Limb (tissue), 2 donors: Measurements from ENCODE around the gene CYP26B1.

Experiments used
- DNase-seq, 2 donors: peaks; one replicate each; pipeline ENCODE4 v3.0.0-alpha.2; 2016; ENCODE audit errors: extremely low spot score in 2 of 2

CYP26B1 gene

DNA sequence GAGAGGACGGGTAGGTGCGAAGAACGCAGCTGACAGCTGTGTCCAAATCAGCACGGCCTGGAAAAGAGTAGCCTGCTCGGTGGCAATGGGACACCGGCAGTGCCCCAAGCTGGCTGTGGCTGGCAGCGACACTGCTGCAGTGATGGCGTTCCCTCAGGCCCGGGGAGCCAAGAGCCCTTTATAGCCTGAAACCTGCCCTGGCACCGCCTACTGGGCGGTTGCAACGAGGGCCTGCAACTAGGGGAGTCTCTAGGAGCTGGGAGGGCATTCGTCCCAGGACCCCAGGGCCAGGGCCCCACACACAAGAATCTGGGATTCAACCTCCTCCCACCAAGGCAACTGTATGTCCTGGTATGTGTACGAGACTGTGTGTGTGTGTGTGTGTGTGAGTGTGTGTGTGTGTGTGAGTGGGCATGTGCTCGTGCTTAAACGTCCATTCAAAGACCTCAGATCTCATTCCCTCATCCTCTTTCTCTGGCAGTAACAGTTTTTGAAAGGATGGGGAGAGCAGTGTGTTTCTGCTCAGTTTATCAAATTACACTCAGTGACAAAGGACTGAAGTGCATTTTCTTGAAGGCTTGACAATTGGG lies 6.8 kb upstream of the CYP26B1 start:
- no peak for DNase-seq

GRCh38 chr2:72153924-72154323 lies 6.3 kb upstream of the CYP26B1 start:
- DNase-seq: no peak

- no peak for DNase-seq
These were observed 5.5 kb upstream of the CYP26B1 start for GRCh38 chr2:72153026-72153791.

DNA sequence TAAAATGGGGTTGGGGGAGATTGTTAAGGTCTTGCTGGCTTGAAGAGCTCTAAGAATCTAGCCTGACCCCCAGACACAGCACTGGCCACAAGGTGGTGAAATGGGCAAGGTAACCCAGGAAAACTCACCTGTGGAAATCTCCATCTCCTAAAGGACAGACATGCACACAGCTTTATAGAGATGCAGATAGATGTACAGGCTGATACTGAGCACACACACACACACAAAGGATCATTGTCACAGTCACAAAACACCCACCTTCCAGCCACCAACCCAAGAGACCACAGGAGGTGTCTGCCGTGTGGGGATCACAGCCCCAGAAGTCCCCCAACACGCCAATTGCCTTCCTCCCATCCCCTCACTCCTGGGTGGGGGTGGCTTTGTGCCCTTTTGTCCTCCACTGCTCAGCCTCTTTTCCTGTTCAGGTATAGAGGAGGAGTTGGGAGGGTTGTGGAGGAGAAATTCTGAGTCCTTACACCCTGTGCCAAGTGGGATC lies 3.2 kb upstream of the CYP26B1 start:
- no peak for DNase-seq

- peak; percentile 87 to 92 for DNase-seq
These were observed 2.6 kb upstream of the CYP26B1 start for GRCh38 chr2:72150157-72150860.

GRCh38 chr2:72149556-72150156 lies 2.0 kb upstream of the CYP26B1 start:
- peak in 1 of 2 donors; percentile 66 for DNase-seq

GRCh38 chr2:72148837-72149555 lies 1.3 kb upstream of the CYP26B1 start:
- DNase-seq: peak; percentile 55 to 84

DNA sequence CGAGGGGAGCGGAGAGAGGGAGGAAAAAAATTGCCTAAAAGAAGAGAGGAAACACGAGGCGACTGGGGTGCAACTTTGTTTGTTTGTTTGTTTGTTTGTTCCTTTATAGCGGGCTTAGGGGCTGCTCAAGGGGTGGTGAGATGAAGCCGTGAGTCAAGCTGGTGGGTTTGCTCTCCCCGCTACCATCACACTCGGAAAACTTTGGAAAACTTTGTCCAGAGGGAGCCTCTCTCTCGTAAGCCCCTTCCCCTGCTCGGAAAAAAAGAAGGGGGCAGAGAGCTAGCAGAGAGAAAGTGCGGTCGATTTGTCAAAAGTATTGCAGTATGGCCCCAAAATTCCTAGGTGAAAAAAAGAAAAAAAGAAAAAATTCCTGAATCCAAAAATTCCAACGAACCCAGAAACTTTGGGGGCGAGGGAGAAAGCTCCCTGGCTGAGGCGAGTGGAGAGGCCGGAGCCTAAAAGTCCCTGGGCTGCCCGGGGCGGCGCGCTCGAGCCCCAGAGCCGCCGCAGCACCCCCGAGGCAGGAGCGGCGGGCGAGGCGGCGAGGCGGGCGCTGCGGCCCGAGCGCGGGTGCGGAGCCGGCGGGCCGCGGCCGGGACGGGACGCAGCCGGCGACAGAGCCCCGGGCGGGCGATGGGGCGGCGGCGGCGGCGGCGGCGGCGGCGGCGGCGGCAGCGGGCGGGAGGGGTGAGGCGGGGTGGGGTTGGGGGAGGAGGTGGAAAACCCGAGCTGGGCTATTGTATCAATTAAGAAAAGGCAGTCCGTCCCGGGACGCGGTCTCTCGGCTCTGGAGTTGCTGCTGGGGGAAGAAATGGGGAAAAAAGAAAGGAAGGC lies 558 bp upstream of the CYP26B1 start:
- DNase-seq: no peak

DNA sequence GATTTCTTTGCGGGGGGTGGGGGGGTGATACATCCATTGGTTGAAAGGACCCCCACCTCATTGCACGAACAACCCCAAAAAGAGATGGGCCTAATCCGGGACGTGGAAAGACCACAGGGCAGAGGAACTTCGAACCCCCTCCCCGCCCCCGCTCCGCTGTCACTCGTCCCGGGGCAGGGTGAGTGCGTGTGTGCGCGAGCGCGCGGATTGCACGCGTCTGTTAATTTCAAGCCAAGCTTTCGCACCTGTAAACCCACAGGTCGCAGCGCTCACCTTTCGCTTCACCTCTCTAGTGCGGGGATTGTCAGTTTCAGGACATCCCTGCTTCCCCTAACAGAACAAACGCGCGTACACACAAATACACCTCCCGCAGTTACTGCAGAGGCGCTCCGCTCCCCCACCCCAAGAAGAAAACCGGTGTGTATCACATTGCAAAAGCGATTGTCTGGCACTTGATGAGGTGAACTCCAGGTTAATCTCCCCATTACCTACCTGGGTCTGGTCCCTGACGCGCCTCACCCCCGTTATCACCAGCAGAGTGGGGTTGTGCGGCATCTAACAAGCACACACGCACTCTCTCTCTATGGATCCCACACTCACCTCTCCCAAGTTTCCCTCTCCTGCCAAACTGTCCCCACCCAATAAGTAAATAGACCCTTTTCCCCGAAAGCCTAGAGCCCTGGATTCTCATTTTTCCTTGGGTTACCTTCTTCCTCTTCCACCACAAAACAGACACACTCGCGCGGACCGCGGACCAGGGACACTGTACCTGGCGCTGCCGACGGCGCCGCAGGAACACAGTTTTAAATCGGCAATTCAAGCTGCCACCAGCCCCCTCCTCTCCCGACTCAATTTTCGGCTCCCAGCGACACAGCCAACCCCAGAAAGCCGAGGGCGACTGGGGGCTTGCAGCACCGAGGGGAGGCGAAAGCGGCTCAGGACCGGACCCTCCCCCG lies 1.0 kb downstream of the CYP26B1 start:
- peak in 1 of 2 donors; percentile 52 for DNase-seq

GRCh38 chr2:72145658-72146329 lies 1.9 kb downstream of the CYP26B1 start:
- peak; percentile 24 to 50 for DNase-seq

DNA sequence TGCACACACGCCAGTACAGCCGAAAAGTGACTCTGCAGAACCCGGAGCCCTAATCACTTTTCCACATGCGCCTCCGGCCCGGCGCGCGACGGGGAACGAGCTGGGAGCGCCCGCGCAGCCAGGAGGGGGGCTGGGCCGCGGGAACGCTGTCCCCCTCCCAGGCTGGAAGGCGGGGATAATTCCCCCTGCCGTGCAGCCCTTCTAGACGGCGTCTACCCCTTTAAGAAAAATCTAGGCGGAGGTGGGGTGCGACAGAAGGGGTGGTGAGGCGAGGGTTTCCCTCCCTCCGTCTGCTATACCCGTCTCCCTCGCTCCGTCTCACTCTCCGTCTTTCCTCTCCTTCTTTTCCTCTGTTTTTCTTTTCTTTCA lies 2.4 kb downstream of the CYP26B1 start:
- peak; percentile 73 to 82 for DNase-seq

DNA sequence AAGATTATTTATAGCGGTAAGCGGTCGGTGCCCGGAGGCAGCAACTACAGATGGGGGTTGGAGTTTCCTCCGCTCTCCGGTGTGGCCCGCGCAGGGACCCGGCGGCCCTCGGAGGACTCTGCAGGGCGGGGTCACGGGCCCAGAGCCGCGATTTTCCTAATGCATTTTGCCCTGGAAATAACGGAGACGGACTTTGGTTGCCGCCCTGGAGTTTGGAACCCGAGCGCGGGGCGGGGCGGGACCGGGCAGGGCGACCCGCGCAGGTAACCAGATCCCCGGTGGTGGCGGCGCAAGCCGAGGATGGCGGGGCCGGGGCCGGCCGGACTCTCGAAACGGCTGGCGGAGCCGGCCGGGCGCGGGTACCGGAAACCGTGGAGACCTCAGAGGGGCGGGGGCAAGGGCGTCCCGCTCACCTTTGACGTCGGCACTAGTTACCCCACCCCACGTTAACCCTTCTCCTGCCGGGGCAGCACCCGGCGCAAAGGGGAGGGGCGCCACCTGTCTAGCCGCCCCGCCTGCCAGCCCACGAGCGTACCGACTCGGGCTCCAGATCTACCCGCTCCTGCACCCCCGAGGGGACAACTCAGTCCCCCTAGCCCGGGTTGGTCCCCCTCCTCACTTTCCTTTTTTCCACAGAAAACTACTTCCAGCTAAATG lies 2.9 kb downstream of the CYP26B1 start:
- peak; percentile 53 to 84 for DNase-seq

GRCh38 chr2:72144274-72144631 lies 3.4 kb downstream of the CYP26B1 start:
- peak in 1 of 2 donors; percentile 36 for DNase-seq

- DNase-seq: peak in 1 of 2 donors; percentile 65
These were observed 4.0 kb downstream of the CYP26B1 start for GRCh38 chr2:72143441-72144273.

DNA sequence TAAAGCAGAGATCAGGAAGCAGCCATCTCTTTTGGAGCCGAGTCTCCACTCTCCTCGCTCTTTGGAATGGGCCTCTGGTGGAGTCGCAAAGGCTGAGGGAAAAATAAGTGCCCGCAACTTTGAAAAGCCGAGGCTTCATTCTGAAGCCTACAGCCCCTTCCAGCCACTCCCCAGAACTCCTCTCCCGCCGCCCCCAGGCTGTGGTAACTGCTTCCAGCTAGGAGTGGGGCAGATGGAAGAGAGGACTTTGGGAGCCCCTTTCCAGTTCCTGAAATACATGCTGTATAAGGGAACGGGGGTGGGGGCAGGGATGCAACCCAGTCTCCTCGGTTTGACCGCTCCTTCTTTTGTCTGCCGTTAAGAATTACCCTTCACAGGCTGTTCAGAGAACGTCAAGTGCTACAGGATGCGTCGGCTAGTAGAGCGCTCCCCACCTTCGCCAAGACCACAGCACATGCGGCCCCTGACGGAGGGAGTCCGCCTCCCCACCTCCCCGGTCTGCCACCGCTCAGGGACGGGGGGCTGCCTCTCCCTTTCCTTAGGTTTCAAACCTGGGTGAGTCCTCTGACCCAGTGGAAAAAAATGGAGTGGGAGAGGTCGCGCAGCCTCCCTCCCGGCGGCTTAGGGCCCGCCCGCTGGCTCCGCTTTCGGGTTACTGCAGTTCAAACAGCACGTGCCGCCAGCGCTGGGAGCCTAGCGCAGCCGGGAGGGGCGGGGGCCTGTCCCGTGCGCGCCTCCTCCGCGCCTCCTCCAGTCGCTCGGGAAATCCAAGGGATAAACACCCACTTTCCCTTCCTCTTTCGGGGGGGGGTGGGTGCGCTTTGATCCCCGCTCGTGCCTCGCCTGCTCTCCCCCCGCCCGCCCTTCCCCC lies 4.9 kb downstream of the CYP26B1 start:
- DNase-seq: peak; percentile 72 to 79

DNA sequence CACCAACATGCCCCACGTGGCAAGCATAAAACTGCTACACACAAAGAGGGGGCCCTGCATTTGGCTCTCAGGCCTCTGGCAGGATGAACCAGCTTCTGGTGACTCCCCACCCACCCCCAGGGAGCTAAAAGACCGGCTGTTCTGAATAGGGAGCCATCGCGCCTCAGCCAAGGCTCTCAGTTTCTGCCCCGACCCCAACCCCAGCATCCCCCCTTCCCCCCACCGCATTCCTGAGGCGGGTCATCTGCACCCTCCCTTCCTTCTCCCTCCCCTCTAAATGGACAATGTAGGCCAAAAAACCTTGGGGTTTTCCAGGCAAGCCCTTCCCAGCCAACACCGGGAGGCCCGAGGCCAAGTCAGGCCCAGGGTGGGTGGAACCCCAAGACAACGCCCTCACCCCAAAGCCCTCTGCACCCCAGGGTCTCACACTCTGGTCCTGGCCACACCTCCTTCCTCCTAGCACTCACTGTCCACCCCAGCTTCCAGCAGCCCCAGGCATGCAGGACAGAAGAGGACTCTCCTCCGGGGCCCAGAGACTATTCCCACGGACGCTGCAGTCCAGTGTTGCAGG lies 5.7 kb downstream of the CYP26B1 start:
- no peak for DNase-seq
